Stimulated activated CD8-positive, alpha-beta memory T cell treated with anti-CD3 and anti-CD28 coated beads, Interleukin-15, amount 100 ng/mL, for 24 hours (primary cell): Measurements from ENCODE around the gene IFNAR2.
"Not testable (repeated sequence)": the region's sequence is repeated elsewhere in the genome, so short reads cannot be mapped to it uniquely, and the experiment has no call there.

Source experiments
- DNase-seq: peaks from one replicate; pipeline ENCODE4 v3.0.0-alpha.2; 2020; ENCODE audit warnings: low read depth

Gene IFNAR2

GRCh38 chr21:33244779-33245105 is 15.0 kb downstream of the IFNAR2 start:
- no peak for DNase-seq

- no peak for DNase-seq
Measured at GRCh38 chr21:33245289-33245918, 15.7 kb downstream of the IFNAR2 start.

GRCh38 chr21:33246506-33246905 is 16.8 kb downstream of the IFNAR2 start:
- DNase-seq = no peak

- no peak for DNase-seq
Measured at GRCh38 chr21:33246963-33247362, 17.2 kb downstream of the IFNAR2 start.

- no peak for DNase-seq
Measured at GRCh38 chr21:33247599-33247998, 17.9 kb downstream of the IFNAR2 start.

GRCh38 chr21:33249331-33250002 is 19.7 kb downstream of the IFNAR2 start:
- DNase-seq = no peak

- DNase-seq = no peak
Measured at GRCh38 chr21:33251119-33251518, 21.4 kb downstream of the IFNAR2 start.

- DNase-seq = not testable (repeated sequence)
Measured at GRCh38 chr21:33253382-33253781, 23.6 kb downstream of the IFNAR2 start.

GRCh38 chr21:33254766-33255165 is 25.0 kb downstream of the IFNAR2 start:
- no peak for DNase-seq

- DNase-seq = no peak
Measured at GRCh38 chr21:33255404-33255803, 25.7 kb downstream of the IFNAR2 start.

GRCh38 chr21:33256019-33256418 is 26.3 kb downstream of the IFNAR2 start:
- no peak for DNase-seq

- DNase-seq = no peak
Measured at GRCh38 chr21:33257094-33257803, 27.5 kb downstream of the IFNAR2 start.

- DNase-seq = no peak
Measured at GRCh38 chr21:33258475-33258874, 28.7 kb downstream of the IFNAR2 start.

- DNase-seq = no peak
Measured at GRCh38 chr21:33259428-33259827, 29.7 kb downstream of the IFNAR2 start.

GRCh38 chr21:33259995-33260394 is 30.3 kb downstream of the IFNAR2 start:
- no peak for DNase-seq

GRCh38 chr21:33261635-33262034 is 31.9 kb downstream of the IFNAR2 start:
- no peak for DNase-seq

- no peak for DNase-seq
Measured at GRCh38 chr21:33262921-33263320, 33.2 kb downstream of the IFNAR2 start.

- DNase-seq = no peak
Measured at GRCh38 chr21:33264561-33264960, 34.8 kb downstream of the IFNAR2 start.

GRCh38 chr21:33265664-33266049 is 35.9 kb downstream of the IFNAR2 start:
- DNase-seq = no peak

- peak; percentile 42 for DNase-seq
Measured at GRCh38 chr21:33266050-33266788, 36.5 kb downstream of the IFNAR2 start, which contains the start of gene IL10RB. Gene IL10RB, plus strand, starts transcription at chr21:33266367. Its CDS starts 99 bp downstream, at chr21:33266466.

- no peak for DNase-seq
Measured at GRCh38 chr21:33266789-33267135, 37.0 kb downstream of the IFNAR2 start.

- no peak for DNase-seq
Measured at GRCh38 chr21:33267250-33267649, 37.5 kb downstream of the IFNAR2 start.

- no peak for DNase-seq
Measured at GRCh38 chr21:33268393-33268736, 38.6 kb downstream of the IFNAR2 start.
